Activated naive CD8-positive, alpha-beta T cell (primary cell): ENCODE measurements around the gene TRIM7.

ENCODE experiments used
- H3K27ac Mint-ChIP-seq: one replicate; pipeline ENCODE4 v1.8.0; 2021; ENCODE audit warnings: mixed read lengths
- H3K27me3 Mint-ChIP-seq: one replicate; pipeline ENCODE4 v1.8.0; 2021; ENCODE audit warnings: mixed read lengths
- H3K36me3 Mint-ChIP-seq: one replicate; pipeline ENCODE4 v1.8.0; 2021; ENCODE audit warnings: mixed read lengths
- H3K4me1 Mint-ChIP-seq: one replicate; pipeline ENCODE4 v1.8.0; 2021; ENCODE audit warnings: low read depth, mixed read lengths
- H3K4me3 Mint-ChIP-seq: one replicate; pipeline ENCODE4 v1.8.0; 2021; ENCODE audit warnings: mild to moderate bottlenecking, mixed read lengths
- H3K9me3 Mint-ChIP-seq: one replicate; pipeline ENCODE4 v1.8.0; 2021; ENCODE audit warnings: low read depth, mixed read lengths

The TRIM7 gene

DNA sequence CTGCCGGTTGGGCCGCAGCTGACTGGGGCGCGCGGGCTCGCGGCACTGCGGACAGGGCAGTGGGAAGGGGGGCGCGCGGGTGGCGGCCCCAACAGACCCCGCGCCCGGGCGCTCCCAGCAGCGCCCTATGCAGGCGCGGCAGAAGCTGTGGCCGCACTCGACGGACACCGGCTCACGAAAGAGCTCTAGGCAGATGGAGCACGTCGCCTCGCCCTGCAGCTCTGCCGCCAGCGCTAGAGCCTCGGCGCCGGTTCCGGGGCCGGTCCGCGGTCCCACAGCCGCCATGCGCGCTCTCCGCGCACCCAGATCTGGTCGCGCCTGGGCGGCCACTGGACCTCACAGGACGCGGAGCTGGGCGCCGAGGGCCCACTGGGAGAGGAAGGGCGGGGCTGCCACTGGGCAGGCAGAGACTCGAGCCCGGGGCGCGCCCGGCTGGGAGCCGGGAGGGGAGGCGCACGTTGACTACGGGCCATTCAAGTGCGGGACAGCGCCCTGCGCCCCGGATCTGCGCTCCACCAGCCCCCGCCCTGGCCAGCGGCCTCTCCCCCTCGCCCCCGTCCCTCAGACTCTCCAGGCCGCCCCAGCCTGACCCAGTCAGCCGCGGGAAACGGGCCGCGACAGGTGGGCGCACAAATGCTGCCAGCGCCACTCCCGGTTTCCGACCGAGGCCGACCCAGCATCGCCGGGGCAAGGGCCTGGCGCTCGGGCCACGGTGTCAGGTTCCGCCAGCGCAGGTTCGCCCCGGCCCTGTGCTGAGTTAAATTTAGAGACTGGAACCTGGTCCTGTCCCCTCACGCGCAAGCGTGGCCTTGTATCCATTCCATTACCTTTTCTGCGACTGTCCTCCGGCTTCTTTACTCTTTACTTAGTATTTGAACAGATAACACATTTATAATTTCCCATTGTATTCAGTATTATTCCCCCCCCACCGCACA is at the start of gene TRIM7:
TSS of gene TRIM7 (minus strand) at position 371 of the 935 bp plus-strand sequence. CDS start at position 285, 86 bp downstream.
- Mint-ChIP-seq H3K9me3 (no peaks in the 10 kb centered on the region), H3K27me3 (no peaks in the 10 kb centered on the region), H3K36me3 (no peaks in the 10 kb centered on the region), H3K27ac (peak within 1 kb of the TSS; percentile 61), H3K4me1 (peaks cover 26% of the 10 kb centered on the region), H3K4me3 (peak within 1 kb of the TSS; percentile 91)

DNA sequence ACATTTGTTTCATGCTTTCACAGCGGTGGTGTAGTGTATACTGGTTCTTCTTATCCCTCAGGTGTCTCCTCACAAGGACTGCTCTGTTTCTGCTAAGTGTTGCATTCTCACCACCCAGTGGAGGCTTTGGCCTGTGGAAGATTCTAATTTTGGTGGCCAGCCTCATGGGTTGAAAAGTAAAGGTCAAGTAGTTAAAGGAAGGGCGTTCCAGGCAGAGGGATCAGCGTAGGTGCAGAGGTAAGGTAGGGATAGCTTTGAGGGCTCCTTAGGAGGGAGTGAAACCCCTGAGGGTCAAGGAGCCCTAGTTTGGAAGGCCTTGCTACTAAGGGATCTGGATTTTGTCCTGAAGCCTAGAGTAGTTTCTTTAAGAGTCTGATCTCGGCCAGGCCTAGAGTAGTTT is 43.3 kb upstream of the TRIM7 start:
- H3K9me3 Mint-ChIP-seq: no peaks in the 10 kb centered on the region
- peak overlapping the region; percentile 88 for H3K4me3 Mint-ChIP-seq
- H3K27ac Mint-ChIP-seq: peak overlapping the region; percentile 91
- peaks cover 59% of the 10 kb centered on the region for H3K4me1 Mint-ChIP-seq
- H3K36me3 Mint-ChIP-seq: peaks cover 3% of the 10 kb centered on the region
- H3K27me3 Mint-ChIP-seq: no peaks in the 10 kb centered on the region

DNA sequence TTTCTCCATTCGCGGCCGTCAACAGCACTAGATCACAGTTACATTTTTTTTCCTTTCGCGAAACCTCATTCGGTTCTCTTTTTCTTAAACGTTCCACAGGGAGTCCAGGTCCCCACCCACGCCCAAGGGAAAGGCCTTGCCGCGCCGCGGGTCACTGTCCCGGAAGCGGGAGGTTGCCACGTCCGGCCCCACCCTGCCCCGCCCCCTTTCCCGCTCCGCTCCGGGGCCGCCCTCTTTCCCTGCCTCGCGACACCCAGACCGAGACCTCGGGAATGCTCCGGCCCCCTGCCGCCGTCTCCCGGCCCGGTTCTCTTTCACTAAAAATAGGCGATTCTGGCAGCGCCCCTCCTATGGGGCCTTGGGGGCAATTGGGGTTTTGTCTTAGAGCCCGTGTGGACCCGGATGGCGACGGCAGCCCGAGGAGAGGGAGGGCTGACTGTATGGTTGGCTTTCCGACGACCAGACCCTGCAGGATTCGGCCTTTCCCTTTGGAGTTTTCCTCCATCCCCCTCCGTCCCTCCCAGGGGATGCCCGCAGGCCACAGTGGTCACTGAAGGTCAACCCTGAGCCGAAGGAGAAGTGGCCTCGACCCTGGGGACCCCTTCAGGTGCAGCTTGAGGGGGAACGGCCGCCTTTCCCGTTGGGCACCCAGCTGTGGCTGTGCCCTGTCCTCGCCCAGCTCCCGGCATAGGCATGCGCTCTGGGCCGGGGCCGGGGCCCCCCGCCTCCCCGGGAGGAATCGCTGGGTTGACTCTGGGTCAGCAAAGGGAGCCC is 41.5 kb upstream of the TRIM7 start:
- Mint-ChIP-seq H3K27me3 (no peaks in the 10 kb centered on the region), H3K4me1 (peaks cover 62% of the 10 kb centered on the region), H3K9me3 (no peaks in the 10 kb centered on the region), H3K4me3 (peak overlapping the region; percentile 88), H3K27ac (peak overlapping the region; percentile 96), H3K36me3 (peaks cover 18% of the 10 kb centered on the region)

DNA sequence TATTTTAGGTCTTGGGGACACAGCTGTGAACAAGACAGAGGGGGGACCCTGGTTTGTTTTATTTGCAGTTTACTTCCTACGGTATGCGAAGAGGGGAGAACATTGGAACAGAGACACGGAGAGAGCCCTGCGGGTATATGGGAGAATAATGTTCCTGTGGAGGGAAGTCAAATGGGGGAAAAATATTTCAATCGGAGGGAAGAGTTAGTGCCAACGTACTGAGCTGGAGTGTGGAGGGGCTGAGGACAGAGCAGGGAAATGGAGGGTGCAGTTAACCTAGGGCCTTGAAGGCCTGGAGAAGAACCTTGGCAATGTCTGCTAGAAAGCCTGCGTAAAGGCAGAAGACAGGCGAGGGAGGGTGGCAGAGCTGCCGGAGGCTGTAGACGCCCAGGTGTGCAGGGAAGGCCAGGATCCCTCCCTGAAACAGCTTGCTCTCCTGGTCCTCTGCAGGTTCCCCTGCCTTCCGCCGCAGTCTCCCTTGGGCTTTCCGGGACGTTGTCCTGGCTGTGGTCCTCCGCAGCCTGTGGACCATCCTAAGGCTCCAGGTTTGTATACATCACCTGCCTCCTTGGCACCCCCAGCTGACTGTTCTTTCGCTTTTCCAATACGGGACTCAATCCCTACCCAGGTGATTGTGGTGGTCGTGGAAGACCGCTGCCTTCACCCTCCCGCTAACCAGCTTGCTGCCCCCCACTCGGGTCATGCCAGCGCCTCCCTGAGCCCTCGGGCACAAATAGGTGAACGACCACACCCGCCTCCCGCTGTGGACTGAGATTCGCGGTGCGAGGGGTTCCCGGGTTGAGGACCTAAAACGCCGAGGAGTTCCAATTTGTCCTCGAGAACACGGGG is 40.7 kb upstream of the TRIM7 start:
- peak overlapping the region; percentile 96 for H3K27ac Mint-ChIP-seq
- H3K9me3 Mint-ChIP-seq: no peaks in the 10 kb centered on the region
- peaks cover 62% of the 10 kb centered on the region for H3K4me1 Mint-ChIP-seq
- peak overlapping the region; percentile 88 for H3K4me3 Mint-ChIP-seq
- H3K27me3 Mint-ChIP-seq: no peaks in the 10 kb centered on the region
- peaks cover 19% of the 10 kb centered on the region for H3K36me3 Mint-ChIP-seq

DNA sequence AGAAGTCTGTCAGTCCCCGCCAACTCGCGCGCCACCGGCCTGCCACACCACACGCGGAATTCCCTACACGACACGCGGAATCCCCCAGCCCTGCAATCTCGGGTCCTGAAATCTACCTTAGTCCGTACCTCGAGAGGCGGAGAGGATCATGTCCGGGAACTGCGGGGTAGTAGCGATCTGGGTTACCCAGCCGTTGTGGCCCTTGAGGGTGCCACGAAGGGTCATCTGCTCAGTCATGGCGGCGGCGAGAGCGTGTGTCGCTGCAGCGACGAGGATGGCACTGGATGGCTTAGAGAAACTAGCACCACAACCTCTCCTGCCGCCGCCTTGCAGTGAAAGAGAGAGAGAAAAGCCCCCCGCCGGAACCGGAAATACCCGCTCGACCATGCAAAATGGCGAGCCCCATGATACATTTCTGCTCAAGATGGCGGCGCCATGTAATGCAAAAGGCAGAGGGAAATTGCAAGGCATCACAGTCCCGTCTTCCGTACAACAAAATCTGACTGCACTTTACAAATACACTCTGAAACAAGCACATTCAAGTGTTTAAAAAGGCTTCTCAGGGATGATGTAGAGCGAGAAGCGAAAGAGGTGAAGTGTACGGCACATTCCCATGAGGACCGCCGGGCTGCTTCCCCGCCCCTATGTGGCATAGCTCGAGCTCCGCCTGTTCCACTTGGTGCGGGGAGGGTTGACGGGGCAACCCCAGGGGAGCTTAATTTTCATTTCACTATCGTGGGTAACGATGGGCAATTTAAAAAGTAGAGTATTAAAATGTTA is 38.8 kb upstream of the TRIM7 start, which contains the start of gene RACK1:
TSS of gene RACK1 (minus strand) at position 343 of the 780 bp plus-strand sequence. CDS start at position 237, 106 bp downstream.
- Mint-ChIP-seq H3K27me3 (no peaks in the 10 kb centered on the region), H3K4me3 (peak within 1 kb of the TSS; percentile 94), H3K4me1 (peaks cover 60% of the 10 kb centered on the region), H3K36me3 (peaks cover 21% of the 10 kb centered on the region), H3K27ac (peak within 1 kb of the TSS; percentile 99), H3K9me3 (no peaks in the 10 kb centered on the region)

DNA sequence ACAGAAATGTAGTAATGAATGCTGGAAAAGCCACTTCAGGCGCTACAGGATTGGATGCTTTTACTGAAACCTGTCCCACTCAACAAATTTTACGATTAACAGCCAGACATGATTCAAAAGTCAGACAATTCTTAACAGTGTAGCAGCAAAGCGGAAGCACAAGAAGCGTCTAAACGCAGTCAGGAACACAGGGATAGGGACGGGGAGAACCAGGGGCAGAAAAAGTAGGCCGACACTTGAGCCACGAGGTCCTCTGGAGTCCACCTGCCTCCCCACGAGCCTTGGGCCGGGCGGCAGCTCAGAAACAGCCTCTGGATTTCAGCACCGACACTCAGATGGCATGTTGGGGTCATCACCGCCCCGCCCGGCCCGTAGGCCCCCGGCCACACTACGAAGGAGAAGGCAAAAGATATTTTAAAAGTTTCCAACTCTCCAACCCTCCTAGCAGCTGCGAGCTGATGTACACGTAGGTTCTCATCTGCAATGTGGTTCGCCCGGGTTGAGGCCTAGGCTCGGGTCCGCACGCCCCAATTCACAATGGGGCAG is 38.1 kb upstream of the TRIM7 start:
- Mint-ChIP-seq H3K9me3 (no peaks in the 10 kb centered on the region), H3K36me3 (peaks cover 25% of the 10 kb centered on the region), H3K4me1 (peaks cover 58% of the 10 kb centered on the region), H3K27me3 (no peaks in the 10 kb centered on the region), H3K4me3 (peak overlapping the region; percentile 94), H3K27ac (peak overlapping the region; percentile 99)

DNA sequence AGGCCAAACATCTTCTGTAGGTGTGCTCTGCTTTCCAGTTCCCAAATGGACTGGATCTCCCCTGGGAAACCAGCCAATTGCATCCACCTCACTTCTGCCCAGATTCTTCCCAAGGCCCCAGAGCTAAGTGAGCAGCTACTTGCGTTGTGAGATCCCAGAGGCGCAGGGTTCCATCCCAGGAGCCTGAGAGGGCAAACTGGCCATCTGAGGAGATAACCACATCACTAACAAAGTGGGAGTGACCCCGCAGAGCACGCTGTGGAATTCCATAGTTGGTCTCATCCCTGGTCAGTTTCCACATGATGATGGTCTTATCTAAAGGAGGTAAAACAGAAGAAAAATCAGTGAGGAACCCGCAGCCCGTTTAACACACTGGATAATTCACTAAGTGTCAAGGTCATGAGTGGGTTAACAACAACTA is 37.0 kb upstream of the TRIM7 start:
- Mint-ChIP-seq H3K4me3 (peak overlapping the region; percentile 94), H3K9me3 (no peaks in the 10 kb centered on the region), H3K27ac (peak overlapping the region; percentile 99), H3K4me1 (peaks cover 57% of the 10 kb centered on the region), H3K27me3 (no peaks in the 10 kb centered on the region), H3K36me3 (peaks cover 27% of the 10 kb centered on the region)

DNA sequence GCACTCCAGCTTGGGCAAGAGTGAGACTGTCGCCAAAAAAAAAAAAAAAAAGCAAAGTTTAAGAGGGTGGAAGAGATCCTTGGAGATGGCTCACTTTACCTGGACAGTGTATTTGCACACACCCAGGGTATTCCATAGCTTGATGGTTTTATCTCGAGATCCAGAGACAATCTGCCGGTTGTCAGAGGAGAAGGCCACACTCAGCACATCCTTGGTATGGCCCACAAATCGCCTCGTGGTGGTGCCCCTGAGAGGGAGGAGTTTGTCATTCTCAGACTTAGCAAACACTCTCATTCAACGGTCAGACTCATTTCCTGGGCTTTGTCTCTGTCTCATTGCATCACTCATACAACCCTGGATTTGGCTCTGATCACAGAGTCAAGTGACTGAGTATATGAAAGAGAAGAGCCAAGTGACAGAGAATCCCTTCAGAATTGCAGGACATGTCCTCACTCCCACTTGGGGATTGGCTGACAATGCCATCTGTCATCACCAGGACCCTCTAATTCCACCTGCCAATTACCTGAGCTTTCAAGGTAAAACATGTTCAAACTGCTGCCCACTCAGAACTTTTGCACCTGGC is 36.5 kb upstream of the TRIM7 start:
- peaks cover 30% of the 10 kb centered on the region for H3K36me3 Mint-ChIP-seq
- H3K27me3 Mint-ChIP-seq: no peaks in the 10 kb centered on the region

DNA sequence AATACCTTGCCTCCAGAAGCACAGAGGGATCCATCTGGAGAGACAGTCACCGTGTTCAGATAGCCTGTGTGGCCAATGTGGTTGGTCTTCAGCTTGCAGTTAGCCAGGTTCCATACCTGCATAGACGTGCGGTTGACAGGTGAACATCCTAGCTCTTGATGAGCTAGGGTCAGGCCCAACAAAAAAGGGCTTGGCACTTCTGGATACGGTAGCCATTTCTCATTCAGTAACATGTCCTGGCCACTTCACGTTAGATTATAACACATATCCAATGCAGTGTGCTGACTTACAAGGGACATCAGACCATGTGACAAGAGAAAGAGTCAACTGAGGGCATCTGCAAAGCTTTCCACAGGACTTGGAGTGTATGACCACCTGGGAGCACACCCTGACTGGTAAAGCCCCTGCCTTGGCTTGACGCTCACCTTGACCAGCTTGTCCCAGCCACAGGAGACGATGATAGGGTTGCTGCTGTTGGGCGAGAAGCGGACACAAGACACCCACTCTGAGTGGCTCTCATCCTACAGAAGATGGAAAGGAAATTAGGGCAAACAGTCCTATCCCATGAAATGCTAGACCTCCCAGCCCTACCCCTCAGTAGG is 34.2 kb upstream of the TRIM7 start:
- Mint-ChIP-seq H3K9me3 (no peaks in the 10 kb centered on the region), H3K27ac (peak overlapping the region; percentile 77), H3K4me1 (peaks cover 45% of the 10 kb centered on the region), H3K27me3 (no peaks in the 10 kb centered on the region), H3K36me3 (peaks cover 32% of the 10 kb centered on the region), H3K4me3 (peak overlapping the region; percentile 94)

More for the DNA sequence above, 36.5 kb upstream of the TRIM7 start:
- Mint-ChIP-seq H3K4me3 (peak overlapping the region; percentile 94), H3K27ac (peak overlapping the region; percentile 99), H3K4me1 (peaks cover 62% of the 10 kb centered on the region), H3K9me3 (no peaks in the 10 kb centered on the region)

DNA sequence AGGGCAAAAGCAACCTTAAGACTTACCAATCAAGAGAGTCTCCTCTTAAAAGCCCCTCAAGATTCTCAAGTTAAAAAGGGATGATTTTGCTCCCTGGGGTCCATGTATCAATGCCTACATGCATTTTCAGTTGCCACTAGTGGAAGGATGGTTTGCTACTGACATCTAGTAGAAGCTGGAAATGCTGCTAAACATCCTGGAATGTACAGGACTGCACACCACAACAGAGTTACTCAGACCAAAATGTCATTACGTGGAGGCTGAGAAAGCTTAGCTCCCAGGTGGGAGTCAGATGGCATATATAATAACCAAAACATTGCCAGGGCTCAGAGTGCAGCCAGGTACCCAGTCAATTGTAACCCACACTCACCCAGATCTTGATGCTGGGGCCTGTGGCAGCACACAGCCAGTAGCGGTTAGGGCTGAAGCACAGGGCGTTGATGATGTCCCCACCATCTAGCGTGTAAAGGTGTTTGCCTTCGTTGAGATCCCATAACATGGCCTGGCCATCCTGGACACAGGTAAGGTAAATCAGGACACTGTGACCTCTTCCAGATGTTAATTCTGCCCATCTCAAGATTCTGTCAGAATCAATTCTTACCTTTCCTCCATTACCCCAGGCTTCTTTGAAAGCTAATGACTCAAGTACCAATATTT is 32.9 kb upstream of the TRIM7 start:
- peaks cover 27% of the 10 kb centered on the region for H3K36me3 Mint-ChIP-seq
- peak overlapping the region; percentile 77 for H3K27ac Mint-ChIP-seq
- peaks cover 41% of the 10 kb centered on the region for H3K4me1 Mint-ChIP-seq
- H3K27me3 Mint-ChIP-seq: no peaks in the 10 kb centered on the region
- peak overlapping the region; percentile 48 for H3K4me3 Mint-ChIP-seq
- H3K9me3 Mint-ChIP-seq: no peaks in the 10 kb centered on the region

DNA sequence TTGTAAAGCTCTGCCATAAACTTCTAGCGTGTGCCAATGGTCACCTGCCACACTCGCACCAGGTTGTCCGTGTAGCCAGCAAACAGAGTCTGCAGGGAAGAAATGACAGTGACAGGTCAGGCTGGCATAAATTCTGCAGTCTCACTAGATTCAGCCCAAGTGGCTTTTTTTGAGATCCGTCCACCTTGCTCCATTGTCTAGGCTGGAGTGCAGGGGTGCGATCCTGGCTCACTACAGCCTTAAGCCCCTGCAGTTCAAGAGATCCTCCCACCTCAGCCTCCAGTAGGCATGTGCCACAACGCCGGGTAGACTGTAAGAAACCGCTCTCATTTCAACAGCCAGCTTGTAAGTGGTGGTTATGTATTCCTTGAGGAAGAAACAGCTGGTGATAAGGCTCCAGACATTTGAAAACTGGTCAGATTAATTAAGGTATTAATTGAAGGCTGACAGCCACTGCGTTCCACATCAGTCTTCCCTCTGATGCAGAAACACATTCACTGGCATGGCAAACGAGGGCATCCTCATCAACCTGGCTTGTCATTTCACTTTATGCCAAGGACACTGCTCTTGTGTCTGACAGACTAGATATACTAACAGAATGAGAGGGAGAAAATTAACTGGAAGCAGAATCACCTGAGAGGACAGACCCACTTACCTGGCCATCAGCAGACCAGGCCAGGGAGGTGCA is 32.1 kb upstream of the TRIM7 start:
- Mint-ChIP-seq H3K9me3 (no peaks in the 10 kb centered on the region), H3K27me3 (no peaks in the 10 kb centered on the region), H3K4me1 (peaks cover 42% of the 10 kb centered on the region), H3K36me3 (peaks cover 21% of the 10 kb centered on the region), H3K27ac (peak overlapping the region; percentile 77), H3K4me3 (peak overlapping the region; percentile 42)

DNA sequence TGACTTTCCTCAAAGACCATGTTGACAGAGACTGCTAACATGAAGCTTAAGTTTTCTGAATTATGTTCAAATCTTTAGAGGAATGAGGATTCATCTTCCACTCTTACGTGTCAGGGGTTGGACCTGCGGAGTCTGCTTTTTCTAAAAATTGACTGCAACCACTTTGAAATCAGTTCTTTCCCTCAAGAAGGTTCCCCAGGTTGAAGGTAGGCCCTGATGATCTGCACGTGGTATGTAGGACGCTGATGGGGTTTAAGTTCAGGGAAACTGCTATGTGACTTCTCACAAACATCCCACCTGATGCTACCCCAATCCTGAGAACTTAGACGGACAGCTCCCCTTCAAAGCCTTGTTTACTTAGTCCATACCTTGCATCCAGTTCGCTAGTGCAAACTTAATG is 31.5 kb upstream of the TRIM7 start:
- no peaks in the 10 kb centered on the region for H3K27me3 Mint-ChIP-seq
- peak overlapping the region; percentile 77 for H3K27ac Mint-ChIP-seq
- no peaks in the 10 kb centered on the region for H3K9me3 Mint-ChIP-seq
- H3K4me3 Mint-ChIP-seq: peak overlapping the region; percentile 15
- peaks cover 38% of the 10 kb centered on the region for H3K4me1 Mint-ChIP-seq
- H3K36me3 Mint-ChIP-seq: peaks cover 15% of the 10 kb centered on the region
